GM19099 (cell line): ENCODE data around the gene TRAPPC10.

Source experiments
- POLR2A ChIP-seq: IDR thresholded peaks from 3 replicates; pipeline ENCODE4 v1.6.1; 2011; ENCODE audit warnings: low read depth; ENCODE audit not compliant: insufficient read length; ENCODE audit errors: extremely low read depth

The TRAPPC10 gene

DNA sequence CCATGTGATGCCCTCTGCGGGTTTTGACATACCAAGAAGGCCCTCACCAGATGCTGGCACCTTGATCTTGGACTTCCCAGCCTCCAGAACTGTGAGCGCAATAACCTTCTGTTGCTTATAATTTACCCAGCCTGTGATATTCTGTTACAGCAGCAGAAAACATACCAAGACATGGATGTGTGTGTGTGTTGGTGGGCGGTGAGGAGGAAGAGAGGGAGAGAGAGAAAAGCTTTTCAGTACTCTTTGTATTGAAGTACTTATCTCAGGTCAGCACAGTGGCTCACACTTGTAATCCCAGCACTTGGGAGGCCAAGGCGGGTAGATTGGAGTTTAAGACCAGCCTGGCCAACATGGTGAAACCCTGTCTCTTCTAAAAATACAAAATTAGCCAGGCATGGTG lies 23.1 kb downstream of the TRAPPC10 start:
- TF ChIP-seq POLR2A, result no peak

DNA sequence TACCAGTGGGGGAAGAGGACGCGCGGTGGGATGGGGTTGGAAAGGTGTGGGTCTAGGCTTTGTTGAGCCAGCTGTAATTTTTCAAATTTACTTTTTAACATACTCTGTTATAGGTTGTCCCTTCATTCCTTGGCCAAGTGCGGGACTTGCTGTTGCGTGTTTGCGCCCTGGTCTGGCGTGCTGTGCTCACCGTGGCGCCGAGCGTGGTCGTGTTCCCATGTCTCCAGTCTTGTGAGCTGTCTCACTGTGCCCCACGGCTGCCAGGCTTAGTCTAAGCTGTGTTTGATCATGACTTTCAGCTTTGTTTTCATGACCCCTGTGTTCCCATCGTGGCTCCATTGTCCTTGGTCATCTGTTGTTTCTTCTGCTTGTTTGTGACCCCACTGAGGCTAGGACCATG lies 26.0 kb downstream of the TRAPPC10 start:
- no peak for TF ChIP-seq POLR2A

DNA sequence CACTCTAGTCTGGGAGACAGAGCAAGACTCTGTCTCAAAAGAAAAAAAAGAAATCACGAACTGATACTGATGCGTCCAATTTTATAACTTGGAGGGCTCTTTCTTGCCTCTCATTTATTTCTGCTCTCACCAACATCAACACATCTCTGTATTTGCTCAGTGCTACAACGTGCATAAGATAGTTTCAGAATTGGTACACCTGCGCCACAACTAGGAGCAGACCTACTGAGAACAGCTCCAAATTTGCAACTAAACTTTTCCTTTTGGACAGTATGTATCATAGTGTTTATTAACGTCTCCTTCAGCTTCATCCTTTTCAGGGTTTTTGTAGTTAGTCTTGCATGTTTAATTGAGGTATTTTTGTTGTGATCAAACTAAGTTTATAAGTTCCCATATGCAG lies 27.7 kb downstream of the TRAPPC10 start:
- no peak for TF ChIP-seq POLR2A

DNA sequence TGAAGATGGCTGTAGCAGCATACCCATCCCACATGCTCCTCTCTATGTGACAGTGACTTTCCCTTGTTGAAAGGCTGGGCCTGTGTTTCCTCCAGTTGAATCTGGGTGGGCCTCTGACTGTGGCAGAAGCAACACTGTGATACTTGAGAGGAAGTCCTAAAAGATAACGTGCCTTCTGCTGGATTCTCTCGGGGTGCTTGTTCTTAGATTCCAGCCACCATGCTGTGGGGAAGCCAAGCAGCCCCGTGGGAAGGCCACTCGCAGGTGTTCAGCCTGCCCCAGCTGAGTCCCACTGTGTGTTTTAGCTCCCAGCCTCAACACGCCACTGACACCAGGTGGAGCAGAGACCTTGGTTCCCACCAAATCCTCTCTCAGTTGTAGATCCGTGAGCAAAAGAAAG lies 31.5 kb downstream of the TRAPPC10 start:
- no peak for TF ChIP-seq POLR2A

DNA sequence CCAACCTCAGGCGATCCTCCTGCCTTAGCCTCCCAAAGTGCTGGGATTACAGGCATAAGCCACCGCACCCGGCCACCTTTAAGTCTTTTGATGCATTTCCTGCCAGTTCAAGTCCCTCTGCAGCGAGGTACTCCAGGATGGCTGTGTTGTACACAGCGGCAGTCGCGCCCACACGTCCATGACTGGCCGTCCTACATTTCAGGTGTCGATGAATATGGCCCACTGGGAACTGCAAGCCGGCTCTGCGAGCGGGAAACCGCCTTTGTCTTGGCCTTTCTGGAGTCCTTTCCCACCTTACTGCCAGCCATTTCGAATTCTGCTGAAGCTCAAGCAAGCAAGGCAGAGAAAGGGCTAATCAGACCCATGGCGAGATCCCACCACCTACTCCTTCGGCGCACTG lies 34.6 kb downstream of the TRAPPC10 start:
- no peak for TF ChIP-seq POLR2A

DNA sequence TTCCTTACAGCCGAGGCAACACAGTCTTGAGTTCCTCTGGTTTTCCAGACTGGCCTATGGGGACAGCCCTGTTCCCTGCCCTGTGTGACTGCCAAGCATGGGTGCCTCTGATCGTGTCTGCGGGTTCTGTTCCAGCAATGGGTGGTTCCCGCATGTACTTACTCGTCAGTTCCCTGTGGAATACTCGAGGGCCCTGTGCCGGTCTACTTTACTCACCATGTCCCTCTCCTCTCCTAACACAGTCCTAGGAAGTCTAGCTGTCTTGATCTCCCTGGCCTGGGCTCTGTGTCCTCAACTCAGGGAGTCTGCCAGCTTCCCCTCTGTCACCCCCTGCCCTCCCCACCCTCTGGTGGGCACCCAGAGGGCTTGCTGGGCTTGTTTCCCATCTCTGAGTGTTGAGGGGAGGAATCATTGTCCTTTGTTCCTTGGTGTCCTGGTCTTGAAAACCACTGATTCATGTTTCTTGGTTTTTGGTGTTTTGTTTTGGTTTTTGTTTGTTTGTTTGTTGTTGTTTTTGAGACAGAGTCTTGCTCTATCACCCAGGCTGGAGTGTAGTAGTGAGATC lies 36.0 kb downstream of the TRAPPC10 start:
- no peak for TF ChIP-seq POLR2A

DNA sequence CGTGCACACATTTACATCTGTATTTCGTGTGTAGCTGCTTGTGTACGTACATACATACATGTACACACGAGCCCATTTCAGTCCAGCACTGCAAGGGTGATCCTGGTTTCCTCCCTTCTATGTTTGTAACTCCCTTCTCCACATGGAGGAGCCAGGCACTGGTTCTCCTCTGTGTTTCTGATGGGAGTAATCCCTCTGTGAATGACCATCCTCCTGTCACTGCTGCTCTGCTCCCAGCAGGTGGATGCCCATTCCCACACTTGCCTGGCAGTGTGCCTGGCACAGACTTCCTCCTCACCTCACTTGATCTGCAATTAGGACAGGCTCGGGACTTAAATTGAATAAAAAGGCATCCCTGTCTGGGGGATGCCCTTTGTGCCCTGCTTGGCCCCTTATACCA lies 37.1 kb downstream of the TRAPPC10 start:
- no peak for TF ChIP-seq POLR2A

DNA sequence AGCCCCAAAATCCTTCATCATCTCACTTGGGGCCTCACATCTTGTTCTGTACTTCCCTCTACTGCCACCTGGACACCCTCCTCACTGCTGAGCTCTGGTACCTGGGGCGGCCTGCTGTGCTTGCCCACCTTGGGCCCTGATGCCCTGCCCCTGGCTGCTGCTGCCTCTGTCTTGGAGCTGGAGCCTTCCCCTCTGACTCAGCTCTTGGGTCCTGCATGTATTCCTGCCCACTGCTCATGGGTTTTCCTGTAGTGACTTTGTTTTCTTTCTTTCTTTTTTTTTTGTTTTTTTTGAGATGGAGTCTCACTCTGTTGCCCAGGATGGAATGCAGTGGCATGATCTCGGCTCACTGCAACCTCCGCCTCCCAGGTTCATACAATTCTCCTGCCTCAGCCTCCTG lies 37.5 kb downstream of the TRAPPC10 start:
- no peak for TF ChIP-seq POLR2A

DNA sequence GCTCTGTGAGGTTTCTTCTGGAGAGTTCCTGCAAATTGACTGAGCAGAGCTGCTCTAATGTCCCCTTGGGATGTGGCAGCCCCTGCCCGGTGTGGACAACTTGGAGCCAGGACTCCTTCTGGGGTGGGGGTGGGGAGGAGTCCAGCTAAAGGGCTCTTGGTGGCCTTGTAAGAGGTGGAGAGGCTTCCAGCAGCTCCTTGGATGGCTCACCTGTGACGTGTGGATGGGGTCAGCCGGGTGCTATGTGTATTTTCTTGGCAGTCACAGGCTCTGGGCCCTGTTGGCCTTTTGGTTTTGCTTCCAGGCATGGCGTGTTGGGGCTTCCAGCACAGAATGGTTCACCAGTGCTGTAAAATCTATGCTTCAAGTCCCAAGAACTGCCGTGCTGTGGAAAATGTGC lies 38.2 kb downstream of the TRAPPC10 start:
- no peak for TF ChIP-seq POLR2A

DNA sequence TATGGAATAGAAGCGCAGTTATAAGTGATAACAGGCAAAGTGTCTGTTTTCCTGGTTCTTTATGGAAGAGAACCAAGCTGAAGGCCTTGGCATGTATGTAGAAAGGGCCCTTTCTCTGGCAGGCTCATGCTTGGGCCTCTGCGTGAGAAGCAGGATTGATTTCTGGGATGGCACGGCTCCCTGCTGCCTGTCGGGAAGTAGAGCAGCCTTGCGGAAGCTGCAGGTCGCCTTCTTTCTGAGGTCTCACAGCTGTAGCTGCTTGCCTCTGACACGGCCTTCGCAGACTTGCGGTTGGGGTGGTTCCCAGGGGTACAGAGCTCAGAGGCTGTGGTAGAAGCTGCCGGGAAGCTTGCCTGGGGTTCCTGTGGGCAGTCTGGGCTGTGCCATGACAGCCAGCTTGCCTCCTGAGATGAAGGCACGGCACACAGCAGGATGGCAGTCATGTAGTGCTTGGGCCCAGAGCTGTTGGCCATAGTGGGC lies 39.4 kb downstream of the TRAPPC10 start:
- no peak for TF ChIP-seq POLR2A

DNA sequence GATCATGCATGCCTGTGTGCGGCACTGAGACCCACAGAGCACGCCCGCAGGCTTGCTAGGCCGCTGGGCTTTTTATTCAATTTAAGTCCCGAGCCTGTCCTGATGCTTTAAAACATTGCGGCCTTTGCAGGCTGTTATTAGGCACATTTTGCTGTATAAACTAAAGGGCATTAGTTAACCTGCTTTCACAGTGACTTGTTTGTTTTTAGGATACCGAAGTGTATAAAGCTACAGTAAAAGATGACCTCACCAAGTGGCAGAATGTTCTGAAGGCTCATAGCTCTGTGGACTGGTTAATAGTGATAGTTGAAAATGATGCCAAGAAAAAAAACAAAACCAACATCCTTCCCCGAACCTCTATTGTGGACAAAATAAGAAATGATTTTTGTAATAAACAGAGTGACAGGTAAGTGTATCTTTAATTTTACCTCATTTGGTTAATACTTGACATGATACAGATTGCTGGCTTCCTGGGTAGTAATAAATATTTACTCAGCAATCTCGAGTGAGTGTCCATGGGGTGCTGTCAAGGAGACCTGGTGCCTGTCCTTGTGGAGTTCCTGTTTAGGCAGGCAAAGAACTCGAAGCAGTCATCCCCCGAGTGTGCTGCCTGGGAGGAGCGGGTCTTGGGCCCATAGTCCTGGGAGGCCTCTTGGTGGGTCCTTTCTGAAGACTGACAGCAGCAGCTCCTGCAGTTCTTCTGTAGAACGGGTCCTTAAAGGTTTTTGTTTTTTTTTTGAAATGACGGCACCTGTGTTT lies 40.1 kb downstream of the TRAPPC10 start:
- no peak for TF ChIP-seq POLR2A

DNA sequence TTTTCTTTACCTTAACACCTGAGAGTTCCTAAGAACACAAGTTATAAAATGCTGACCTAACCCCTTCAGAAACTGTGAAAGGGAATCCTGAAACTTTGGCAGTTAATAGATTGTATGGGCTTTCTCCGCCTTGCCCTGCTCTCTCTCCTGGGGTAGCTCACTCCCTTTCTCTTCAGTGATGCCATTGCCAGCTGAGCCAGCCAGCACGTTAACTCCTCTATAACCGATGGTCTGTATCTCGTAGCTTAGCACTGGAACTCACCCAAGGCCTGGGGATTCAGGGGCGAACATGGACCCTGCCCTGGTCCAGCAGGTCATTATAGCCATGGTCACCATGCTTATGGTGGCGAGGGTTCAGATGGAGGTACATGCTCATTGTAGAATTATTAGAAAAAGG lies 40.7 kb downstream of the TRAPPC10 start:
- no peak for TF ChIP-seq POLR2A

DNA sequence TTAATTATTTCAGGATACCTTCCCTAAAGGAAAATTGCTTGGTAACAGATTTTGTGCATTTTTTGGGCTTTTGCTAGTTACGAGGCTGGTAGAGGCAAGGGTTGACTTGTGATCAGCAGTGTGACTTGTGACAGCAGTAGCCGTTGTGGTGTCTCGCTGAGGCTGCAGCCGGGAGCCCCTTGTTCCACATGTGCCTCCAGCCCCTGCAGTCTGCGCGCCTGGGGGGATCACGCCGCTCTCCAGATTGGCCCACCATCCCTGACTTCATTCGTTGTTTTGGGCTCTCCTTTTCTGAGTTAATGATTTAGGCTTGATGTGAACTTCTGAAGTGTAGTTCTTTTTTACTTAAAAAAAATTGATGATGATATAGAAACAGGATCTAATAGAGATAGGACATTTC lies 41.5 kb downstream of the TRAPPC10 start:
- TF ChIP-seq POLR2A, result no peak

DNA sequence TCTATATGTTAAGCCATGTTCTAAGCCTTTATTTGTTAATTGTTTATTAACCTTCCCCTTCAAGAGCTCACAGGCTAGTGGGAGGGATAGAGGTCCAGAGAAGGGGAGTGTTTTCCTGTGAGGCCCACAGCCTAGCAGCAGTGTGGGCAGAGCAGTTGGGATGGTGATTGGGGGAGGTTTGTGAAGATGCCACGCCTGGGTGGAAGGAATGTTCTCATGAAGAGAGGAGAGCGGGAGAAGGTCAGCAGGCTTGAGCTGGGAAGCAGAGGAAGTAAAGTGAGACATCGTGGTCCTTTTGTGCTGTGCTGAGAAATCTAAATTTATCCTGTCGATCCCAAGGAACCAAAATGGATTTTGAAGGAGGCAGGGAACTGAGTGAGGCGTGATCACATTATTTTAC lies 42.6 kb downstream of the TRAPPC10 start:
- TF ChIP-seq POLR2A, result no peak

DNA sequence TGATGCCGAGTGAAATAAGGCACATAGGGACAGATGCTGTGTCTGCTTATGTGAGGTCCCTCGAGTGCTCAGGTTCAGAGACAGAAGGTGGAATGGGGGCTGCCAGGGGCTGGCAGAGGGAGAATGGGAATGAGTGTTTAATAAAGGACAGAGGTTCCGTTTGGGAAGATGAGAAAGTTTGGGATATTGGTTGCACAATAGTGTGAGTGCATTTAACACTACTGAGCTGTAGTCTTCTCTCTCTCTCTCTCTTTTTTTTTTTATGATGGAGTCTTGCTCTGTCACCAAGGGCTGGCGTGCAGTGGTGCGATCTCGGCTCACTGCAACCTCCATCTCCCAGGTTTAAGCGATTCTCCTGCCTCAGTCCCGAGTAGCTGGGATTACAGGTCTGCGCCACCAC lies 44.9 kb downstream of the TRAPPC10 start:
- no peak for TF ChIP-seq POLR2A

DNA sequence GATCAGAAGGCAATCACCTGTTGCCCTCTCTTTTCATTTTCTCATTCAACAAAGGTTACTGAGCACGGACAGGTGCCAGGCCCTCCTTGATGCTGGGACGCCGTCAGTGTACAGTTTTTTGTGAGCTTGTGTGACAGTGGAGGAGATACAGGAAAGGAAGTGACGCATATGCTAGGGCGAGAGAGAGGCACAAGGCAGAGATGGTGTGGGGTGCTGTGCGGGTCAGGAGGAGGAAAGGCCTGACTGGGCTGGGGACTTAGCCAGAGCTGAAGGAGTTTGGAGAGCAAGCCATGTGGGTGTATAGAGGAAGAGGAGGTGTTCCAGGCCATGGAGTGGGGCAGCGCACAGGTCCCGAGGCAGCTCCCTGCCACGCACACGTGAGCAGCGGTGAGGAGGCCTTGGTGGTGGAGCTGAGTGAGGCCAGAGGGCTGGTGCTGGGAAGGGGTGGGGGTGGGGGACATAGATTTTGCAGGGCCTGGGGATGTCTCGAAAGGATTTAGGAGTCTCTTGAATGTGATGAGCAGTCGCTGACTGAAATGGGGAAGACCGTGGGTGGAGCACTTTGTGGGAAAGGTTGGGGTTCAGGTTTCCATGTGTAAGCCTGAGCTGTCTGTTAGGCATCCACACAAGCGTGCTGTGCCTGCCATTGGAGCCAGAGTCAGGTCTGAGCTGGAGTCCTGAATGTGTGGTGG lies 46.0 kb downstream of the TRAPPC10 start:
- no peak for TF ChIP-seq POLR2A
